NT2/D1 (cell line): ENCODE results near the gene CSF3R.

ENCODE experiments used
- DNase-seq: peaks from one replicate; pipeline ENCODE4 v3.0.0-alpha.2; 2011; ENCODE audit warnings: low read depth, low spot score
- H3K27me3 ChIP-seq: 2 replicates; pipeline ENCODE4 v1.6.0; 2011; ENCODE audit warnings: mild to moderate bottlenecking; ENCODE audit not compliant: insufficient read length, insufficient read depth
- H3K36me3 ChIP-seq: 2 replicates; pipeline ENCODE4 v1.6.1; 2011; ENCODE audit warnings: mild to moderate bottlenecking, low read length, mixed read lengths; ENCODE audit not compliant: insufficient read depth, insufficient read length
- H3K4me1 ChIP-seq: 2 replicates; pipeline ENCODE4 v1.5.1; 2011; ENCODE audit not compliant: insufficient read depth, insufficient read length
- H3K4me3 ChIP-seq: 2 replicates; pipeline ENCODE4 v1.5.1; 2011; ENCODE audit warnings: low read depth; ENCODE audit not compliant: insufficient read length
- H3K9ac ChIP-seq: 2 replicates; pipeline ENCODE4 v1.6.0; 2011; ENCODE audit warnings: low read depth; ENCODE audit not compliant: insufficient read length
- H3K9me3 ChIP-seq: 2 replicates; pipeline ENCODE4 v1.5.1; 2011; ENCODE audit warnings: mild to moderate bottlenecking, low read length; ENCODE audit not compliant: insufficient read depth
- SUZ12 ChIP-seq: IDR thresholded peaks from 2 replicates; pipeline ENCODE4 v1.6.1; 2011; ENCODE audit not compliant: insufficient read length, insufficient read depth; ENCODE audit errors: extremely low read depth
- YY1 ChIP-seq: IDR thresholded peaks from 2 replicates; pipeline ENCODE4 v1.6.1; 2011; ENCODE audit not compliant: insufficient read length, insufficient read depth
- ZNF274 ChIP-seq: IDR thresholded peaks from 2 replicates; pipeline ENCODE4 v1.6.1; 2011; ENCODE audit warnings: mild to moderate bottlenecking, low read depth, low read length

The CSF3R gene

DNA sequence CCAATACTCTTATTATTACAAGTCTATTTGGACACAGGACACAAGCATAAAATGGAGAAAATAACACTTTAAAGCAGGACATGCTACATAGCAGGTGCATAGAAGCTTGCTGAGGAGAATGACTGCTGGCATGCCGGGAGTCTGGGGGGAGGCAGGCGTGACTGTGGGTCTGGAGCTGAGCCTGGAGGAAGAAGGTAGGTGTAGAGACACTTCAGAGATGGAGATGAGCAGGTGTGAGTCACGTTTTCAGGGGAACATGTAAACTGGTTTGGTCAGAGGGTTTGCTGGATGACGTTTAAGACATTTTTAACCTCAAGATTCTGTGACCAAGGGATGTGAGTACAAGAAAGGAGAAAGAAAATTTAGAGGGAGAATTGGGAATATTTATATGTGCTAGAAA lies 56.9 kb downstream of the CSF3R start:
- H3K4me3 ChIP-seq, result no peak overlapping the region
- H3K9me3 ChIP-seq, result no peaks in the 10 kb centered on the region
- no peak overlapping the region for H3K9ac ChIP-seq
- no peaks in the 10 kb centered on the region for H3K27me3 ChIP-seq
- no peak for DNase-seq
- H3K4me1 ChIP-seq, result no peaks in the 10 kb centered on the region
- peaks cover 2% of the 10 kb centered on the region for H3K36me3 ChIP-seq
- no peak for TF ChIP-seq SUZ12
- TF ChIP-seq ZNF274, result no peak
- no peak for TF ChIP-seq YY1

DNA sequence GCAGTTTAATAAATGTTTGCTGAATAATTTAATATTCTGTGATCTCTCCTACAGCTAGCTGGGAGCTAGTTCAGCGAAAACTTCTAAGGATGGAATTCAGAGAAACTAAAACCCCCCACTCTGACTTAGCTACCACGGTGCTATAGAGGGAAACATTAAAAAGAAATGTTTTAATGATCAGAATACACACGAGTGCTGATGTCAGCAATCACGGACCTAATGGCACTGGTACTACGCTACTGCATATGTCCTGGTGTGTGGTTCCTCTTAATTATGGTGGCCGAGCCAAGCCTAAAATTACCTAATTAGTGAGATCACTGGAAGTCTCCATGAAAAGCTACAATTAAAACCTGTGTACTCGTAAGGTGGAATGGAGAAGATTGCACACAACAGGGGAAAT lies 61.1 kb downstream of the CSF3R start:
- Histone ChIP-seq H3K27me3 (no peaks in the 10 kb centered on the region), H3K36me3 (peaks cover 2% of the 10 kb centered on the region), H3K9me3 (no peaks in the 10 kb centered on the region), H3K4me1 (no peaks in the 10 kb centered on the region), H3K4me3 (no peak overlapping the region), H3K9ac (no peak overlapping the region)
- DNase-seq, result no peak
- no peak for TF ChIP-seq ZNF274
- no peak for TF ChIP-seq YY1
- TF ChIP-seq SUZ12, result no peak

DNA sequence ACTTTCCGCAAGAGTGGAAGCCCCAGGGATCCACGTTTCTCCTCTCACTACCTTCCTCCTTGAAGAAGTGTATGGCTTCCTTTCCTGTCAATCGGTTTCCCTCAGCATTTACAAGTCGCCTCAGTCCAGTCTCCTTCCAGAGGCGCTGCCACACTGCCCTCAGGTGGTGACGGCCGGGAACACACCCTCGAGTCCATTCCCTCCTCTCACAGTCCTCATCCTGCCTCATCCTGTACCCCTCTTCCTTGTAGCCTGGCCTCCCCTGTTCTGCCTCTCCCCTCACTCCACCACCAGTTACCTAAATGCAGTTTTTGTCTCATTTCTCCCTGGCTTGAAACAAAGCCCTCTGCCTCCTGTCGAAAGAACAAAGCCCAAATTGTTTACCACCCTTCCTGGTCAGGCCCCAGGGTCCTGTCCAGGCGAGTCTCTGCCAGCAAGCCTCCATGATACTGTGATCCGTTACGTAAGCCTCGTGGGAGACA lies 61.8 kb downstream of the CSF3R start:
- peak; percentile 92 for DNase-seq
- no peaks in the 10 kb centered on the region for H3K4me1 ChIP-seq
- peak overlapping the region; percentile 59 for H3K9ac ChIP-seq
- H3K4me3 ChIP-seq, result no peak overlapping the region
- H3K9me3 ChIP-seq, result no peaks in the 10 kb centered on the region
- no peaks in the 10 kb centered on the region for H3K27me3 ChIP-seq
- TF ChIP-seq ZNF274 (no peak), SUZ12 (no peak), YY1 (no peak)
- peaks cover 2% of the 10 kb centered on the region for H3K36me3 ChIP-seq

DNA sequence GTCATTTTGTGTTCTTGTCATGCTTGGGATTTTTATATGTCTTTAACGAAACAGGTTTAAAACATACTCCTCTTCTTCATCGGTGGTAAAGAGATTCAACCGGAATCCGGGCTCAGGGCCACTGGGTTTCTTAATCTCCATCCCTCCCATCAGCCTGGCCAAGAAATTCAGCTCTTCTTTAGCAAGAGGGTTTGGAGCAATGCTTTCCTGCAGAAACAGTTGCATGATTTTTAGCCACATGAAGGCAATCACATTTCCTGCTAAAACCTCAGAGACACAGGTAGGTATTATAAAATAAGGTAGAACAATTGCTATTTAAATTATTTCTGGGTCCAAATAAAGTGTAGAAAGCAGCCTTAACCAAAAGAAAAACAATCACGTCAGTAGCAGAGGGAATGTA lies 62.3 kb downstream of the CSF3R start:
- no peak for DNase-seq
- no peak overlapping the region for H3K9ac ChIP-seq

DNA sequence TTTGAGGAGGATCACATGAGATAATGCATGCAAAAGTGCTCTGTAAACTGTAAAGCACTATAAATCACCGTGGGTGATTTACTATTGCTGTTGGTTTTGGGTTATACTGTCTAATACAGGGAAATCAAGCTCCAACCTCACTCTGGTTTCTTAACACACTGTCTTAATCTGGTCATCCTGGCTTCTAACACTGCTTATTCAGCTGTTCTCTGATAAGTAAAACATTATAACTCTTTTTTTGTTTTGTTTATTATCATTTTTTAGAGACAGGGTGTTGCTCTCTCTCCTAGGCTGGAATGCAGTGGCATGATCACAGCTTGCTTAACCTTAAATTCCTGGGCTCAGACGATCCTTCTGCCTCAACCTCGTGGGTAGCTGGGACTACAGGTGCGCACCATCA lies 63.1 kb downstream of the CSF3R start:
- Histone ChIP-seq H3K36me3 (peaks cover 2% of the 10 kb centered on the region), H3K9me3 (peaks cover 3% of the 10 kb centered on the region; the same call in 1 of the 2 replicates), H3K27me3 (no peaks in the 10 kb centered on the region), H3K4me3 (no peak overlapping the region), H3K9ac (no peak overlapping the region), H3K4me1 (no peaks in the 10 kb centered on the region)
- no peak for DNase-seq
- no peak for TF ChIP-seq ZNF274
- no peak for TF ChIP-seq SUZ12
- no peak for TF ChIP-seq YY1

More for the DNA sequence above, 62.3 kb downstream of the CSF3R start:
- TF ChIP-seq YY1, result no peak
- TF ChIP-seq ZNF274, result no peak
- TF ChIP-seq SUZ12, result no peak
- peaks cover 2% of the 10 kb centered on the region for H3K36me3 ChIP-seq
- H3K4me1 ChIP-seq, result no peaks in the 10 kb centered on the region
- H3K9me3 ChIP-seq, result no peaks in the 10 kb centered on the region
- H3K27me3 ChIP-seq, result no peaks in the 10 kb centered on the region
- no peak overlapping the region for H3K4me3 ChIP-seq

DNA sequence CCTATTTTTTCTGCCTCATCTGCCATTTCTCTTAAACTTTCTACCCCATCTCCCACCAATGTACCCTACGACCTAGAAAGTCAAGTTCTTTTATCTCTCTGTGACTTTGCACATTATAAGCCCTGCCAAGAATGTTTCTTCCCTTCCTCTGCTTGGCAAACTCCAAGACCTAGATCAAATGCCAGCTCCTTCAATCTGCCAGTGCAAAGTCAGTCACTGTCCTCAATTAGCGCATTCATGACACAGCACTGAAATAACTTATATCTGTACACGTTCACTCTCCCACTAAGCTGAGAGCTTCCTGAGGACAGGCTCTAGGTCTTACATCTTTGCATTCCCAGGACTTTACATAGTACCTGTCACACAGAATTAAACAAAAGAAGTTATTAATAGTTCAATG lies 63.6 kb downstream of the CSF3R start:
- no peak for DNase-seq

DNA sequence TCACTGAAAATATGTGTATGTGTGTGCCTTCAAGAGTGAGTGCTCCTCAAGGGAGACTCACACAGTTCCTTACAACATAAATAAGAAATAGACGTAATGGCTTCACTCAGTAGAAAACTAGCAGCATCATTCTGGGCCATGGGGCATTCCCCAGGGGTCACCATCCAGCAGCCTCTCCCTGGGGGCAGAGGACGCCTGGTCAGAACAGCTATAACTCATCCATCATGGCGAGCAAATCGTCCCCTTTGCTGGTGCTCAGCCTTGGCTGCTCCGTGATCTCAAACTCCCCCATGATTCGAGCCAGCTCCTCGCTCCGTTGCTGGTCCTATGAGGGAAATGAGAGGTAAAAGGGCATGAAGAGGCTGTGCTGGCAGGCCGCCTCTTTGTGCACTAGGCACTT lies 64.8 kb downstream of the CSF3R start:
- Histone ChIP-seq H3K9me3 (peaks cover 10% of the 10 kb centered on the region; the same call in 1 of the 2 replicates), H3K9ac (no peak overlapping the region), H3K4me1 (no peaks in the 10 kb centered on the region), H3K27me3 (no peaks in the 10 kb centered on the region), H3K4me3 (no peak overlapping the region), H3K36me3 (peaks cover 2% of the 10 kb centered on the region)
- no peak for DNase-seq
- TF ChIP-seq SUZ12 (no peak), ZNF274 (no peak), YY1 (no peak)

More for the DNA sequence above, 63.6 kb downstream of the CSF3R start:
- no peak overlapping the region for H3K4me3 ChIP-seq
- no peaks in the 10 kb centered on the region for H3K27me3 ChIP-seq
- TF ChIP-seq SUZ12 (no peak), YY1 (no peak), ZNF274 (no peak)
- H3K9me3 ChIP-seq, result peaks cover 8% of the 10 kb centered on the region; the same call in 1 of the 2 replicates
- H3K36me3 ChIP-seq, result peaks cover 2% of the 10 kb centered on the region
- H3K4me1 ChIP-seq, result no peaks in the 10 kb centered on the region
- H3K9ac ChIP-seq, result no peak overlapping the region
